ENCODE measurements around the gene RCAN2. TPM values are rescaled to one million over a fixed set of nuclear protein-coding genes. Genes with fewer than 3 reads are reported as not detected.

RCAN2 gene
- total and polyA plus RNA-seq, 2 experiments from 2014 or later: 6.0 to 9.3 TPM

- no peak for DNase-seq (ENCODE audit: low spot score)
Measured at GRCh38 chr6:46476301-46476700, 14.9 kb downstream of the RCAN2 start.

More at GRCh38 chr6:46476301-46476700, 14.9 kb downstream of the RCAN2 start:
- Histone ChIP-seq H2AFZ (no peak overlapping the region), H3K27me3 (ENCODE audit: insufficient read depth) (no peaks in the 10 kb centered on the region), H3K4me1 (ENCODE audit: insufficient read depth) (peaks cover 5% of the 10 kb centered on the region; the same call in 1 of the 2 replicates), H3K27ac (ENCODE audit: low read depth) (no peak overlapping the region), H3F3A (replicated peaks; ENCODE audit: low read depth) (no peaks in the 10 kb centered on the region), H3K79me2 (replicated peaks; ENCODE audit: insufficient read depth) (no peaks in the 10 kb centered on the region), H3K4me2 (no peak overlapping the region), H4K20me1 (replicated peaks; ENCODE audit: insufficient read depth) (no peaks in the 10 kb centered on the region; the same call in 1 of the 2 replicates), H3K4me3 (no peak overlapping the region), H3K36me3 (ENCODE audit: insufficient read depth) (no peaks in the 10 kb centered on the region), H3K9me2 (ENCODE audit: insufficient read depth) (peaks cover 12% of the 10 kb centered on the region)
- TF ChIP-seq CREB1 (CRISPR knock-in tag; IDR thresholded peaks at IDR 0.05; ENCODE audit: low read depth): no peak
- TF ChIP-seq ZNF331 (CRISPR knock-in tag; IDR thresholded peaks at IDR 0.05; ENCODE audit: low read depth): no peak
- TF ChIP-seq ETS1 (IDR thresholded peaks at IDR 0.05): no peak
- no peak for TF ChIP-seq STAT1 (IDR thresholded peaks at IDR 0.05; ENCODE audit: unreplicated experiment)
- TF ChIP-seq CTCF (conservative IDR thresholded peaks at IDR 0.05; ENCODE audit: low read depth in 2 of 2): no peak
- no peak for TF ChIP-seq EZH2phosphoT487 (IDR thresholded peaks at IDR 0.05; ENCODE audit: unreplicated experiment)
- no peak for TF ChIP-seq REST (IDR thresholded peaks at IDR 0.05; ENCODE audit: unreplicated experiment)
- TF ChIP-seq EZH2 (IDR thresholded peaks at IDR 0.05; ENCODE audit: low read depth, unreplicated experiment): no peak
- TF ChIP-seq POLR2AphosphoS5 (IDR thresholded peaks at IDR 0.05; ENCODE audit: low read depth): no peak
- TF ChIP-seq NANOG (IDR thresholded peaks at IDR 0.05; ENCODE audit: borderline replicate concordance): no peak
- no peak for TF ChIP-seq ZNF114 (CRISPR knock-in tag; IDR thresholded peaks at IDR 0.05)
- no peak for TF ChIP-seq JUNB (IDR thresholded peaks at IDR 0.05; ENCODE audit: unreplicated experiment)
- TF ChIP-seq ZNF462 (CRISPR knock-in tag; IDR thresholded peaks at IDR 0.05): no peak
- Mint-ChIP-seq H3K4me3 (no peak overlapping the region), H3K27me3 (ENCODE audit: insufficient read depth, low read depth, poor library complexity) (peaks cover 3% of the 10 kb centered on the region), H3K9me3 (no peaks in the 10 kb centered on the region), H3K36me3 (ENCODE audit: low read depth) (no peaks in the 10 kb centered on the region), H3K4me1 (peaks cover 15% of the 10 kb centered on the region), H3K27ac (no peak overlapping the region)
- no peak for ATAC-seq
